HK-2 (cell line): ENCODE data around the gene SGIP1.
"Not testable (repeated sequence)": the region's sequence is repeated elsewhere in the genome, so short reads cannot be mapped to it uniquely, and the experiment has no call there.

Experiments
- DNase-seq: peaks from one replicate; pipeline ENCODE4 v3.0.0-alpha.2; 2018; ENCODE audit not compliant: unreplicated experiment

The SGIP1 gene

GRCh38 chr1:66731170-66731865 lies 197.4 kb downstream of the SGIP1 start:
- DNase-seq: no peak

GRCh38 chr1:66732407-66733166 lies 198.6 kb downstream of the SGIP1 start:
- DNase-seq: no peak

- no peak for DNase-seq
Observed at GRCh38 chr1:66733348-66734017, 199.5 kb downstream of the SGIP1 start.

GRCh38 chr1:66734531-66734930 lies 200.6 kb downstream of the SGIP1 start:
- not testable (repeated sequence) for DNase-seq

- no peak for DNase-seq
Observed at GRCh38 chr1:66737836-66738235, 203.9 kb downstream of the SGIP1 start.

GRCh38 chr1:66739401-66740157 lies 205.6 kb downstream of the SGIP1 start:
- DNase-seq: no peak

- DNase-seq: no peak
Observed at GRCh38 chr1:66745451-66745850, 211.5 kb downstream of the SGIP1 start.

- DNase-seq: no peak
Observed at GRCh38 chr1:66747501-66747900, 213.5 kb downstream of the SGIP1 start.

- no peak for DNase-seq
Observed at GRCh38 chr1:66750577-66750976, 216.6 kb downstream of the SGIP1 start.

- no peak for DNase-seq
Observed at GRCh38 chr1:66751160-66751559, 217.2 kb downstream of the SGIP1 start.

GRCh38 chr1:66752000-66752592 lies 218.1 kb downstream of the SGIP1 start, which contains the start of gene DYNLT5:
DYNLT5 (plus strand) TSS chr1:66752459; CDS start chr1:66754659, 2,200 bp downstream.
- no peak for DNase-seq

- DNase-seq: no peak
Observed at GRCh38 chr1:66752671-66753371, 218.9 kb downstream of the SGIP1 start.

- DNase-seq: no peak
Observed at GRCh38 chr1:66757722-66758240, 223.8 kb downstream of the SGIP1 start.

- DNase-seq: no peak
Observed at GRCh38 chr1:66758241-66758755, 224.3 kb downstream of the SGIP1 start.

GRCh38 chr1:66760506-66760905 lies 226.6 kb downstream of the SGIP1 start:
- DNase-seq: no peak

GRCh38 chr1:66761221-66761620 lies 227.3 kb downstream of the SGIP1 start:
- no peak for DNase-seq

GRCh38 chr1:66764994-66765578 lies 231.1 kb downstream of the SGIP1 start:
- no peak for DNase-seq

- DNase-seq: no peak
Observed at GRCh38 chr1:66767626-66768025, 233.7 kb downstream of the SGIP1 start.

GRCh38 chr1:66768965-66769364 lies 235.0 kb downstream of the SGIP1 start:
- DNase-seq: no peak
